Stomach (tissue), 4 donors: ENCODE data around the gene SIM2.

Experiments
- POLR2AphosphoS5 ChIP-seq, 3 donors: sonication (generic); formaldehyde crosslinking; IDR thresholded peaks; one replicate each; pipeline ENCODE4 v1.6.1; 2016; ENCODE audit warnings: antibody characterized with exemption in 3 of 3
- TF ChIP-seq, protein P1 (sequence below), 7 experiments: fragments of 450-650 bp in 4 of 7; fragments of 200-600 bp in 3 of 7; sonication (generic) in 3 of 7; IDR thresholded peaks; one replicate each; pipeline ENCODE4 v1.5.1; 2016 to 2019; ENCODE audit warnings: antibody characterized with exemption in 7 of 7, control low read depth in 2 of 7, mild to moderate bottlenecking in 1 of 7

DNA sequence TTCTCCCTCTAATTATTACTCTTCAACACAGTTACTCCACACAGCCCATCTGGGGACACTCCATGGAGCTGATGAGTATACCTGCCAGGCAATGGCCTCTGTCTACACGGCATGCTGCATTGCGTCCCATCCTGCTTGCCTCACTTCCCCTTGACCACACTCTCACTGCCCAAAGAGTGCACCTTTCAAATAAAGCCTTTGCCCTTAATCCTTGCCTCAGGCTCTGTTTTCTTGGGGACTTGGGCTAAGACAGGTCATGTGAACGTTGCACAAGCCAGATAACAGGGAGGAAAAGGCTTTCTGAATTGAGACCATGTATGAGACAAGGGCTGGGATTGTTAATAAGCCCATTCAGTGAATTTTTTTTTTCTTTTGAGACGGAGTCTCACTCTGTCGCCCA, 40.0 kb upstream of the SIM2 start:
- TF ChIP-seq POLR2AphosphoS5 (IDR thresholded peaks at IDR 0.05): no peak
- TF ChIP-seq, protein P1, sequence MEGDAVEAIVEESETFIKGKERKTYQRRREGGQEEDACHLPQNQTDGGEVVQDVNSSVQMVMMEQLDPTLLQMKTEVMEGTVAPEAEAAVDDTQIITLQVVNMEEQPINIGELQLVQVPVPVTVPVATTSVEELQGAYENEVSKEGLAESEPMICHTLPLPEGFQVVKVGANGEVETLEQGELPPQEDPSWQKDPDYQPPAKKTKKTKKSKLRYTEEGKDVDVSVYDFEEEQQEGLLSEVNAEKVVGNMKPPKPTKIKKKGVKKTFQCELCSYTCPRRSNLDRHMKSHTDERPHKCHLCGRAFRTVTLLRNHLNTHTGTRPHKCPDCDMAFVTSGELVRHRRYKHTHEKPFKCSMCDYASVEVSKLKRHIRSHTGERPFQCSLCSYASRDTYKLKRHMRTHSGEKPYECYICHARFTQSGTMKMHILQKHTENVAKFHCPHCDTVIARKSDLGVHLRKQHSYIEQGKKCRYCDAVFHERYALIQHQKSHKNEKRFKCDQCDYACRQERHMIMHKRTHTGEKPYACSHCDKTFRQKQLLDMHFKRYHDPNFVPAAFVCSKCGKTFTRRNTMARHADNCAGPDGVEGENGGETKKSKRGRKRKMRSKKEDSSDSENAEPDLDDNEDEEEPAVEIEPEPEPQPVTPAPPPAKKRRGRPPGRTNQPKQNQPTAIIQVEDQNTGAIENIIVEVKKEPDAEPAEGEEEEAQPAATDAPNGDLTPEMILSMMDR (IDR thresholded peaks at IDR 0.05): no peak
